ENCODE data around the gene GALNS. TPM values are rescaled to one million over a fixed set of nuclear protein-coding genes. Genes with fewer than 3 reads are reported as not detected.
A peak's percentile ranks its signal among the peaks of the same experiment; 100 is the strongest.

Gene GALNS
- polyA plus RNA-seq, 1 donor: 32.2 TPM

DNA sequence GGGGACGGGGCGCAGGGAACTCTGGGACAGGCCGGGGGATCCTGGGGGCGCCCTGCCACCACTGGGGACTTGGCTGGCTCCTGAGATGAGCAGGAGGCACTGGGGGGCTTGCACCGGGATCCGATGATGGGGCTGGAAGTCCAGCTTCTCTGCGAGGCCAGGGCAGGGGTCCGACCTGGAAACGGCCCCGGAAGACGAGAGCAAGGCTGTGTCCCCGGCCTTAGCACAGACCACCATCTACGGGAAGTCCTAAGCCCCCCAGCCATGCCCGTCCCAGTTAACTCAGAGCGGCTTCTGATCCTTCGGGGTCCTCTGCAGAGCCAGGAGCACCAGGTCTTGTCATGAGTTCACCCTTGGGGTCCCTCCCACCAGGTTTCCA is 52.6 kb downstream of the GALNS start:
- WGBS (ENCODE audit: insufficient coverage, low lambda C conversion rate): no CpG with 5 or more reads among the region's 16 CpGs

DNA sequence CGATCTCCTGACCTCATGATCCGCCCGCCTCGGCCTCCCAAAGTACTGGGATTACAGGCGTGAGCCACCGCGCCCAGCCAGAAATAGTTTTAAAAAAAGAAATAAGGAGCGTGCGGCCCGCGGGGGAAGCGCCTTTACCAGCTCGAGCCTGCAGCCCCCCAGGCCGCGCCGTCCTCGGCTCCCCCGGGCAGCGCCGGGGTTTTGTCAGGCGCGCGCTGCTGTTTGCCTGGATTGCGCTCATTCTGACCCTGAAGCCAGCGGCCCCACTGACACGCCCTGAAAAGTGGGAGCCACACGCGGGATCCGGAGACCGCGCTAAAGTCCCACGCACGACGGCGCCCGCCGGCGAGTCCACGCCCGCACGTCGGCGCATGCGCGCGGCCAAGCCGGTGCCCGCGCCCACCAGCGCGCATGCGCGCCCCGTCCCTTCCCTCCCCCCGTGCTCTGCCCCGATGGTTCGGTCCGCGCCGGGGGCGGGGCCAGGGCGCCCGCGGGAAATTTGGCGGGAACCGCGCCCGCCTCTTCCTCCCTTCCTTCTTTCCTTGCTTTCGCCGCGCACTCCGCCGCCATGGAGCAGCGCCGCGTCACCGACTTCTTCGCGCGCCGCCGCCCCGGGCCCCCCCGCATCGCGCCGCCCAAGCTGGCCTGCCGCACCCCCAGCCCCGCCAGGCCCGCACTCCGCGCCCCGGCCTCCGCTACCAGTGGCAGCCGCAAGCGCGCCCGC is 53.3 kb downstream of the GALNS start, which contains the start of gene CDT1:
TSS of gene CDT1 (plus strand) at position 526 of the 724 bp plus-strand sequence. CDS start at position 569, 43 bp downstream.
- peak within 1 kb of the TSS; percentile 83 for H3K4me3 ChIP-seq (ENCODE audit: low read length)
- peak within 1 kb of the TSS; percentile 81 for H3K27ac ChIP-seq (ENCODE audit: low read length)
- peaks cover 15% of the 10 kb centered on the region for H3K4me1 ChIP-seq (ENCODE audit: control insufficient read depth, insufficient read depth, low read length)
- peak; percentile 76 to 80 for DNase-seq
- peaks cover 27% of the 10 kb centered on the region for H3K36me3 ChIP-seq (ENCODE audit: control insufficient read depth, insufficient read depth, low read length)
- WGBS (ENCODE audit: insufficient coverage, low lambda C conversion rate): no CpG with 5 or more reads among the region's 98 CpGs
- H3K27me3 ChIP-seq (ENCODE audit: control insufficient read depth, insufficient read depth, low read length): no peaks in the 10 kb centered on the region
- peaks cover 5% of the 10 kb centered on the region for H3K9me3 ChIP-seq (ENCODE audit: control insufficient read depth, low read depth, low read length)

More for the DNA sequence above, 52.6 kb downstream of the GALNS start:
- Histone ChIP-seq H3K4me1 (ENCODE audit: control insufficient read depth, insufficient read depth, low read length) (peaks cover 15% of the 10 kb centered on the region), H3K27me3 (ENCODE audit: control insufficient read depth, insufficient read depth, low read length) (no peaks in the 10 kb centered on the region), H3K4me3 (ENCODE audit: low read length) (peak overlapping the region; percentile 68), H3K36me3 (ENCODE audit: control insufficient read depth, insufficient read depth, low read length) (peaks cover 34% of the 10 kb centered on the region), H3K9me3 (ENCODE audit: control insufficient read depth, low read depth, low read length) (peaks cover 5% of the 10 kb centered on the region), H3K27ac (ENCODE audit: low read length) (no peak overlapping the region)
- no peak for DNase-seq

DNA sequence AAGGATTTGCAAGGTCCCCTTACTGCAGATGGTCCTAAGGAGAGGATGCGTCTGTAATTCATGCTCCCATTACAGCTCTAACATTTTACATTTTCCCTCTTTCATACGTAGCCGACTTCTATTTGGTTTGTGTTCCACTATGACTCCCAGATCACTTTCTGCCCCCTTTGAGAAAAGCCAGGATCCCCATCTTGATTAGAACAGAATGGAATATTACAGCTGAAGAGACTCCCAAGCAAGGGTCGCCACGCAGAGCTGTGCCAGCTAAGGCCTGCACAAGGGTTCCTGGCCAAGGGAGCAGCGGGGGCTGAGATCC is 56.5 kb downstream of the GALNS start:
- no CpG with 5 or more reads among the region's 6 CpGs for WGBS (ENCODE audit: insufficient coverage, low lambda C conversion rate)
- Histone ChIP-seq H3K4me1 (ENCODE audit: control insufficient read depth, insufficient read depth, low read length) (peaks cover 12% of the 10 kb centered on the region), H3K27ac (ENCODE audit: low read length) (no peak overlapping the region), H3K9me3 (ENCODE audit: control insufficient read depth, low read depth, low read length) (peaks cover 5% of the 10 kb centered on the region), H3K4me3 (ENCODE audit: low read length) (no peak overlapping the region), H3K36me3 (ENCODE audit: control insufficient read depth, insufficient read depth, low read length) (peaks cover 4% of the 10 kb centered on the region), H3K27me3 (ENCODE audit: control insufficient read depth, insufficient read depth, low read length) (no peaks in the 10 kb centered on the region)
- DNase-seq: no peak

DNA sequence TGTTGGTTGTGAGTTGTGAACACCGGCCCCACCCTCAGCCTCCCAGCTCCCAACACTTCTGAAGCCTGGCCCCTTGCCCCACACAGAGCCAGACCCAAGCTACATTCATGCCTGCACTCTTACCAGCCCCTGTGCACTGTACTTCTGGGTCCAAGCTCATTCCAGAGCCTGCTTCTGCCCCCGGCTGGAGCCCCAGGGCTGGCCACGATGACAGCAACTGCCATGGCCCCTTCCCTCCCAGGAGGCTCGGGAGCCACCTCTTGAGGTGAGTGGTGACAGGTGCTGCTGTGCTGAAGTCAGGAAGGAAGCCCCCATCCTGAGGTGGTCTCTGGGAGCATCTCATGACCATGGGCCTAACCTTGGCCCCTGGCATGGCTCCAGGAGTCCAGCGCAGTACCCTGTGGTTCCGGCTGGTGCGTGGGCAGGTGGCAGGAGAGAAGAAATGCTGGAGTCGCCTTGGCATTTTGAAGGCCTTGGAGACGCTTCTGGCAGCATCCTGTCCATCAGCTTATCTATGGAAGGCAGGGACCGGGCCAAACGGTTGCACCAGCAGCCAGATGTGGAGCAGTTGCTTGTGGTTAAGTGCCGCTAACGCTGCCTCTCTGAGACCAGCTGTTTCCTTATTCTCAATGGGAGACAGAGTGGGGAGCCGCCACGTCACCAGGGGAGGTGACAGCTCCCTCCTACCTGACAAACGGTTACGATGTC is 57.0 kb downstream of the GALNS start:
- no CpG with 5 or more reads among the region's 17 CpGs for WGBS (ENCODE audit: insufficient coverage, low lambda C conversion rate)
- Histone ChIP-seq H3K9me3 (ENCODE audit: control insufficient read depth, low read depth, low read length) (peaks cover 3% of the 10 kb centered on the region), H3K27ac (ENCODE audit: low read length) (no peak overlapping the region), H3K36me3 (ENCODE audit: control insufficient read depth, insufficient read depth, low read length) (no peaks in the 10 kb centered on the region), H3K4me3 (ENCODE audit: low read length) (no peak overlapping the region), H3K4me1 (ENCODE audit: control insufficient read depth, insufficient read depth, low read length) (peaks cover 7% of the 10 kb centered on the region), H3K27me3 (ENCODE audit: control insufficient read depth, insufficient read depth, low read length) (no peaks in the 10 kb centered on the region)
- no peak for DNase-seq

DNA sequence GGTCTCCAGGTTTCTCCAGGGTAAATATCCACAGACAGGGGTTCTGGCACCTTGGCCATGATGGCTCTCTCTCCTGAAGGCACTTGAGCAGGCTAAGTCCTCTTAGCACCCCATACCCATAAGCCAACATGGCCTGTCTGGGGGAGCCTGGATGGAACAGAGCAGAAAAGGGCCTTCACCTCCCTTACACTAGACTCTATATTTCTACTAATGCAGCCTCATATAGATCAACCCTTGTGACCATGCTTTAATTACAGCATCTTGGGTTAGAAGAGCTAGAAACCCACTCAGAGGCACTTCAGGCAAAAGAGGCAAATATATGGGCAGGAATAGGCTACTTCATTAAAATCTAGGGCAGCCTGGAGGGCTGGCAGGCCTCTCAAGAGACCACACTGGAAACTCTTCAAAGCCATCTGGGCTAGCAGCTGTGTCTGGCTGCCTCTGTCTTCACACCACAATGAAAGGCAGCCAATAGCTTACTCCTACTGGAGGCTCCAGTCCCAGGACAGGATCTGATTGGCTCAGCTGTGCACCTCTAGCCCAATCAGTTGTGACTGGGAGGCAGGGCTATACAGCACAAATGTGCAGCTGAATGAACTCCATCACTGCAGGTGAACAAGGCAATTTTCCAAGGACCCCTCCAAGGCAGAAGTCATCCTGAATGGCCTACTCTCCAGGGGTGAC is 57.8 kb downstream of the GALNS start:
- Histone ChIP-seq H3K27ac (ENCODE audit: low read length) (no peak overlapping the region), H3K9me3 (ENCODE audit: control insufficient read depth, low read depth, low read length) (no peaks in the 10 kb centered on the region), H3K4me3 (ENCODE audit: low read length) (no peak overlapping the region), H3K36me3 (ENCODE audit: control insufficient read depth, insufficient read depth, low read length) (no peaks in the 10 kb centered on the region), H3K4me1 (ENCODE audit: control insufficient read depth, insufficient read depth, low read length) (peaks cover 4% of the 10 kb centered on the region), H3K27me3 (ENCODE audit: control insufficient read depth, insufficient read depth, low read length) (no peaks in the 10 kb centered on the region)
- DNase-seq: no peak

DNA sequence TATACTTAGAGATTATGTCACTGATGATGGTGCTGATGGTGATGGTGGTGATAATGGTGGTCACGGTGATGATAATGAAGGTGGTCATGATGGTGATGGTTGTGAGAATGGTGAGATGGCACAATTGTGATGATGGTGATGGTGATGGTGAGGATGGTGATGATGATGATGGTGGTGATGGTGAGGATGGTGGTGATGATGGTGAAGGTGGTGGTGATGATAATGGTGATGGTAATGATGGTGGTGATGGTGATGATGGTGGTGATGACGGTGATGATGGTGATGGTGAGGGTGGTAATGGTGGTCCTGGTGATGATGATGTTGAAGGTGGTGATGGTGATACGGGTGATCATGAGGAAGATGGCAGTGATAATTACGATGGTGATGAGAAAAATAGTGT is 58.7 kb downstream of the GALNS start:
- Histone ChIP-seq H3K36me3 (ENCODE audit: control insufficient read depth, insufficient read depth, low read length) (no peaks in the 10 kb centered on the region), H3K4me3 (ENCODE audit: low read length) (no peak overlapping the region), H3K4me1 (ENCODE audit: control insufficient read depth, insufficient read depth, low read length) (peaks cover 10% of the 10 kb centered on the region), H3K27ac (ENCODE audit: low read length) (no peak overlapping the region), H3K9me3 (ENCODE audit: control insufficient read depth, low read depth, low read length) (no peaks in the 10 kb centered on the region), H3K27me3 (ENCODE audit: control insufficient read depth, insufficient read depth, low read length) (no peaks in the 10 kb centered on the region)
- WGBS (ENCODE audit: insufficient coverage, low lambda C conversion rate): 100% methylated on average over 1 of the region's 4 CpGs
- no peak for DNase-seq

DNA sequence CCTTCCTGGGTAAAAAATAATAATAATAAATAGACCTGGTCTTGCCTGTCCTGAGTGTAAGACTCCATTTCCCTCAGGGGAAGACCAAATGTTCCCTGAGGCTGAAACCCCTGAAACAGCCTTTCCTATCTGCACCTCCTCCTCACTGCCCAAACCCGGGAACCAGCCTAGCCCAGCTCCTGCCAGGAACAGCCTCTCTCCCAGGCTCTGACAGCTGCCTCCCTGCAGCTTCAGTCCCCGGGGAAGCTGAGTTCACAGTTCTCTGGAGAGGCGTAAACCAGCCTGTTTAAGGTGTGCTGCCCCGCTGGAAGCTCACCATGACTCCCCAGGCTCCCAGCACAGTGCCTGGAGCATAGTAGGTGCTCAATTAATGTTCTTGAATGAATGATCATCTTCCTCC is 60.5 kb downstream of the GALNS start:
- Histone ChIP-seq H3K27me3 (ENCODE audit: control insufficient read depth, insufficient read depth, low read length) (no peaks in the 10 kb centered on the region), H3K27ac (ENCODE audit: low read length) (no peak overlapping the region), H3K4me1 (ENCODE audit: control insufficient read depth, insufficient read depth, low read length) (peaks cover 14% of the 10 kb centered on the region), H3K9me3 (ENCODE audit: control insufficient read depth, low read depth, low read length) (no peaks in the 10 kb centered on the region), H3K36me3 (ENCODE audit: control insufficient read depth, insufficient read depth, low read length) (no peaks in the 10 kb centered on the region), H3K4me3 (ENCODE audit: low read length) (no peak overlapping the region)
- no CpG with 5 or more reads among the region's 4 CpGs for WGBS (ENCODE audit: insufficient coverage, low lambda C conversion rate)
- no peak for DNase-seq

DNA sequence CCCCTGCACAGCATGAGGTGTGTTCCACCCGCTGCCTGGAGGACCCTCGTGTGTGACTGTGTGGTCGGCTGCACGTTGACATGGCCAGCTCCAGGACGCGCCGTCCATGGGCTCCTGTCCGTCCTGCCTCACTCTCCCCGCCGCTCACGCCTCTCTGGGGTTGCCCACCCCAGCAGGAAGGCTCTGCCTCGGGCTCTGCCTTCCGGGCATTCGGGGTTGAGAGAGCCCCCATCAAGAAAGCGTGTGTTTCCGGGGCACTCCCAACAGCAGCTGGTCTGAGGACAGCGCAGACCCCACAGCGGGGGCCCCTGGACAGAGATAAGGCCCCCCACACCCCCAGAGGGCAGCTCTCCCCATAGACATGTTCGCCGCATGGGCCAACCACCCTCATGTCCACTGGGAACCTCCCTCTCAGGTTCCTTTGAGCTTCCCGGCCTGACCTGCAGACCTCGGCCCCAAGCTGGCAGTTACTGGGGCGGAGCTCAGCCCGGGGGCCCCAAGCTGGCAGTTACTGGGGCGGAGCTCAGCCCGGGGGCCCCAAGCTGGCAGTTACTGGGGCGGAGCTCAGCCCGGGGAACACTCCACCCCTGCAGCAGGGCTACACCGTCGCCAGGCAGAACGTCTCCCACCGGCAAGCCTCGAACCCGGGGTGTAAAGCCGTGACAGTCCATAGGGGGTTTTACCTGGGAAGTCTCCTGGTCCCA is 63.3 kb downstream of the GALNS start:
- Histone ChIP-seq H3K27ac (ENCODE audit: low read length) (peak overlapping the region; percentile 16), H3K36me3 (ENCODE audit: control insufficient read depth, insufficient read depth, low read length) (no peaks in the 10 kb centered on the region), H3K4me1 (ENCODE audit: control insufficient read depth, insufficient read depth, low read length) (peaks cover 14% of the 10 kb centered on the region), H3K4me3 (ENCODE audit: low read length) (peak overlapping the region; percentile 9), H3K27me3 (ENCODE audit: control insufficient read depth, insufficient read depth, low read length) (no peaks in the 10 kb centered on the region), H3K9me3 (ENCODE audit: control insufficient read depth, low read depth, low read length) (no peaks in the 10 kb centered on the region)
- WGBS (ENCODE audit: insufficient coverage, low lambda C conversion rate): no CpG with 5 or more reads among the region's 35 CpGs
- peak; percentile 64 to 83 for DNase-seq

DNA sequence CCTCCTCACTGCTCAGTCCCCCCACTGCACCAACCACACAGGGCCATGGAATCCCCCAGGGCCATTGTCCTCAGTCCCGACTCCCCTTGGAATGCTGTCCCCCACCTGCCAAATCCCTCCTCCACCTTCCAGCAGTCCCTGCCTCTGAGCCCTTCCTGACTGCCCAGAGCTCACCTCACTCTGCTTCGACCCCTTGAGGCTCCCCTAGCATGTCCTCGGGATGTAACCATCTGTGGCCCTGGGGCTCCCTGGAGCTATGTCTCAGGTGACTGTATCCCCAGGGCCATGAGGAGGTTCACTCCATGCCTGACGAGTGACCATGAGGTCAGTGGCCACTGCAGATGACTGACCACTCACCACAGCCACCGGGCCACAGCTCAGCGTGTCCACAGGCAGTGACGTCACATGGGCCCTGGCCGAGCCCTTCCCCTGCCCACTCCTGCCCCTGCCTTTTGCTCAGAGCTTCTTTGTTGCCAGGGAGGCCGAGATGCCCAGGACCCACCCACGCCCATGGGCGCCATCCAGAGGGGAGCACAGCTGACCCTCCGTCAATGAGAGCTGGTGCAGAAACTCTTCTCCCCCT is 64.0 kb downstream of the GALNS start:
- no peak for DNase-seq
- Histone ChIP-seq H3K4me3 (ENCODE audit: low read length) (no peak overlapping the region), H3K4me1 (ENCODE audit: control insufficient read depth, insufficient read depth, low read length) (peaks cover 14% of the 10 kb centered on the region), H3K36me3 (ENCODE audit: control insufficient read depth, insufficient read depth, low read length) (no peaks in the 10 kb centered on the region), H3K9me3 (ENCODE audit: control insufficient read depth, low read depth, low read length) (no peaks in the 10 kb centered on the region), H3K27me3 (ENCODE audit: control insufficient read depth, insufficient read depth, low read length) (no peaks in the 10 kb centered on the region), H3K27ac (ENCODE audit: low read length) (no peak overlapping the region)
- no CpG with 5 or more reads among the region's 12 CpGs for WGBS (ENCODE audit: insufficient coverage, low lambda C conversion rate)

DNA sequence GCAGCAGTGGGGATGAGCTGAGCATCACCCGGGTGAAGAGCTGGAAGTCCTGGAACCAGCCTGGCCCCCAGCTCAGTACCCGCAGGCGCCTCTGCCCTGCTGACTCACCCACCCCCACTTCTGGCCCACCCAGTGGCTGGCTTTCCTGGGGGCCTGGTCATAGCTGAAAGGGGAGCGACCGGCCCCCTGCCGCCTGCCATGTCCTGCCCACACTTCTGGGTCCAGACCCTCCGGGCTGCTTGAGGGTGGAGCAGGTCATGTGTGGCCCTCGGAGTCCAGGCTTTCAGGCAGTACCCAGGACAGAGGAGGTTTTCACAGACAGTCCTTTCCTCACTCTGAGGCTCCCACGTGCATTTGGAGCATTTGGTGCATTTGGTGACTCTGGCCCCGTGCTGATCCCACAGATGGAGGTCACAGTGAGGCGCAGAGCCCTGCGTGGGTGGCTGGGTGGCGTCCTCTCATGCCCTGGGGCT is 64.6 kb downstream of the GALNS start:
- DNase-seq: no peak
- H3K27ac ChIP-seq (ENCODE audit: low read length): no peak overlapping the region
- no peaks in the 10 kb centered on the region for H3K9me3 ChIP-seq (ENCODE audit: control insufficient read depth, low read depth, low read length)
- no peak overlapping the region for H3K4me3 ChIP-seq (ENCODE audit: low read length)
- WGBS (ENCODE audit: insufficient coverage, low lambda C conversion rate): no CpG with 5 or more reads among the region's 13 CpGs
- H3K36me3 ChIP-seq (ENCODE audit: control insufficient read depth, insufficient read depth, low read length): no peaks in the 10 kb centered on the region
- no peaks in the 10 kb centered on the region for H3K27me3 ChIP-seq (ENCODE audit: control insufficient read depth, insufficient read depth, low read length)
- H3K4me1 ChIP-seq (ENCODE audit: control insufficient read depth, insufficient read depth, low read length): peaks cover 18% of the 10 kb centered on the region
